Measurements from ENCODE around the gene SLC7A14.

The SLC7A14 gene

GRCh38 chr3:170420307-170420821 lies 165.5 kb downstream of the SLC7A14 start:
- no peak for DNase-seq

GRCh38 chr3:170419557-170420087 lies 166.3 kb downstream of the SLC7A14 start:
- DNase-seq, result no peak

DNA sequence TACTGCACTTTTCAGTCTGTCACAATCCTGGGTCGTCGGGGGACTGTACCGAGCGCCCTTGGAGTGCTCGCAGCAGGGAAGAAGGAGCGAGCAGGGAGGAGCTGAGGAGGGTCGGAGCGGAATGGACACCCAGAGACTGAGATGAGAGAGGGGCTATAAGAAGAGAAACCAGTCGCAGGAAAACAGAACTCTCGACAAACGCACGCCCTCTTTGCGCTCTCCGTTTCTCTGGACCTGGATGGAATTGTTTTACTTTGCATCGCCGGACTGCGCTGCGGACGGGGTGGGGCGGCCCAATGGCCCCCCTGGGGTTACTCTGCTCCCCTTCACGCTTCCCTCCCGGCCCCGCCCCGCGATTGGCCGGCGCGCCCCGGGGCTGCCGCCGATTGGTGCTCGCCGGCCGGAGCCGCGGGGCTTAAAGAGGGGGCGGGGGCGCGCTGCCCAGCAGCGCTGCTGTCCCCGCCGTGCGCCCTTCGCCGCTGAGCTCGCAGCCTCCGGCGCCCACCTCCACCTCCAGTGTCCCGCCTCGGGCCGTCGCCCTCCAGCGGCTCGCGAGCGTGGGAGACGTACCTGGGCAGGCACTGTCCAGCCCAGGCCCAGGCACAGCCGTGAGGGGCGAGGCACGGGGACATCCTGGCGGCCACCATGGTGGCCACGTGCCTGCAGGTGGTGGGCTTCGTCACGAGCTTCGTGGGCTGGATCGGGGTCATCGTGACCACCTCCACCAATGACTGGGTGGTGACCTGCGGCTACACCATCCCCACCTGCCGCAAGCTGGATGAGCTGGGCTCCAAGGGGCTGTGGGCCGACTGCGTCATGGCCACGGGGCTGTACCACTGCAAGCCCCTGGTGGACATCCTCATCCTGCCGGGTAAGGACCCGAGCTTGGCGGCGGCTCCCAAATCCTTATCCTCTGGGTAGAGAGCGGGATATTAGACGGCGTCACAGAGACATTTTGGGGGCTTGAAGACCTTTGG lies 167.2 kb downstream of the SLC7A14 start, which contains the start of gene CLDN11:
Gene CLDN11 (plus strand): TSS at position 447 of the 977 bp plus-strand sequence. CDS start 199 bp downstream, at position 646.
- DNase-seq, result no peak

- no peak for DNase-seq
Measured at GRCh38 chr3:170417090-170417489, 168.8 kb downstream of the SLC7A14 start.

GRCh38 chr3:170414202-170414663 lies 171.6 kb downstream of the SLC7A14 start:
- peak; percentile 9 to 72 for DNase-seq

DNA sequence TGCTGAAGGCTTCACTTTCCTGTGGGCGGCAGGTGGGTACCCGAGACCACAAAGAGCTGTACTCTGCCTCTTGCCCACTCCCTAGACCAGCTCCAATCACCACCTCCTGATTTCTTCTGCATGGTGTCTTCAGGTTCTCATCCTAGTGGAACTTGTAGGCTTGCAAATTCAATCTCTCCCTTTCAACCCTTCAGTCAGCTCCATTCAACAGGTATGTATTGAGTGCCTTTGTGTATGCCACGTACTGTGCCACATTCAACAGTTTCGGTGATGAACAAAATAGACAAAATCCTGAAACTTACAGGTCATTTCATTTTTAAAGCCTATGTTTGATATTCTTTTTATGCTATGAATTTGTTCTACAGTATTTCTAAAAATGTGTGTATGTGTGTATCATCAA lies 172.6 kb downstream of the SLC7A14 start:
- DNase-seq, result no peak

- peak in 1 of 2 experiments; percentile 44 for DNase-seq
Measured at GRCh38 chr3:170410428-170411029, 175.3 kb downstream of the SLC7A14 start.

All from SW 1271 (cell line).